Erythroblast (primary cell): Measurements from ENCODE around the gene PNMA6F.

Experiments
- GATA1 ChIP-seq: IDR thresholded peaks from 2 replicates; pipeline ENCODE4 v1.6.1; 2011; ENCODE audit warnings: low read depth, mild to moderate bottlenecking, control low read depth, low read length, moderate library complexity
- POLR2A ChIP-seq: IDR thresholded peaks from 2 replicates; pipeline ENCODE4 v1.6.1; 2011; ENCODE audit warnings: mild to moderate bottlenecking, low read length

DNA sequence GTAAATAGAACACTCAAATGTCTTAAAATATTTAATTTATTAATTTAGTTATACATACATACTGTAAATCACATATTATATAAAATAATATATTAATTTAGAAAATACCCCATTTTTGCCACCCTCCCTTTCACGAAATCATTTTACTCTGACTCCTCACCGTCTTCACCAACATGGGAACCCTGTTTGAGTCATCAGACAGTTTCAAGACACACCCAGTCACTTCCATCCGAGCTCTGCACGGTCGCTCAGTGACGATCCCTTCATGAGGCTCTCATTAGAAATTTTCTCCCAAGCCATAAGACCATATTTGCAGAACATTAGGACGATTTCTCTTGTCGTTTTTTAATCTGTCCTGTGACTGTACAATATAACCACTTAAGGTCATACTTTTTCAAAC, 26.9 kb upstream of the PNMA6F start:
- TF ChIP-seq POLR2A (no peak), GATA1 (no peak)
